Esophagus muscularis mucosa (tissue), 4 donors: ENCODE data around the gene SLC16A13. TPM values are rescaled to one million over a fixed set of nuclear protein-coding genes. Genes with fewer than 3 reads are reported as not detected.

Source experiments
- DNase-seq: peaks from one replicate; pipeline ENCODE4 v3.0.0-alpha.2; 2017; ENCODE audit errors: extremely low spot score
- H3K27ac ChIP-seq, 4 donors: fragments of 200-600 bp; sonication (generic); replicated peaks in 1 of 4; 1 replicate in 3 of 4; 2 replicates in 1 of 4; pipeline ENCODE4 v1.5.1; 2016 to 2019; ENCODE audit warnings: mild to moderate bottlenecking in 1 of 4
- H3K27me3 ChIP-seq, 4 donors: fragments of 200-600 bp; sonication (generic); one replicate each; pipeline versions ENCODE4 v1.5.1 to v1.6.0; 2016 to 2019
- H3K36me3 ChIP-seq, 4 donors: fragments of 200-600 bp; sonication (generic); one replicate each; pipeline ENCODE4 v1.5.1; 2016 to 2019
- H3K4me1 ChIP-seq, 4 donors: fragments of 200-600 bp; sonication (generic); one replicate each; pipeline ENCODE4 v1.5.1; 2016 to 2019
- H3K4me3 ChIP-seq, 4 donors: fragments of 200-600 bp; sonication (generic); 1 replicate in 2 of 4; 2 replicates in 2 of 4; pipeline ENCODE4 v1.5.1; 2016 to 2019; ENCODE audit warnings: mild to moderate bottlenecking in 4 of 4, moderate library complexity in 1 of 4
- H3K9me3 ChIP-seq, 4 donors: fragments of 200-600 bp; sonication (generic); 1 replicate in 3 of 4; 2 replicates in 1 of 4; pipeline ENCODE4 v1.5.1; 2016 to 2019
- CTCF ChIP-seq, 3 experiments: fragments of 200-600 bp in 2 of 3; fragments of 450-650 bp in 1 of 3; sonication (generic) in 2 of 3; IDR thresholded peaks; one replicate each; pipeline ENCODE4 v1.5.1; 2017 to 2019; ENCODE audit warnings: antibody characterized with exemption in 3 of 3, mild to moderate bottlenecking in 2 of 3, moderate library complexity in 1 of 3
- EP300 ChIP-seq: sonication (generic); formaldehyde crosslinking; IDR thresholded peaks from one replicate; pipeline ENCODE4 v1.6.1; 2017; ENCODE audit warnings: antibody characterized with exemption
- POLR2A ChIP-seq: fragments of 450-650 bp; IDR thresholded peaks from one replicate; pipeline ENCODE4 v1.6.1; 2017; ENCODE audit warnings: antibody characterized with exemption, moderate library complexity, mild to moderate bottlenecking, low read depth
- POLR2AphosphoS5 ChIP-seq, 2 donors: sonication (generic); formaldehyde crosslinking; IDR thresholded peaks; one replicate each; pipeline ENCODE4 v1.6.1; 2017; ENCODE audit warnings: antibody characterized with exemption in 2 of 2
- WGBS: methylation state at CpG from one replicate; pipeline ENCODE4 v1.1.5; 2018; 5-methylcytosine and 5-hydroxymethylcytosine counted together
- intact Hi-C: fragments of 100-400 bp; cut with DNase I; formaldehyde crosslinking; loops from one replicate; pipeline ENCODE4 v1.15.1; 2023
- total RNA-seq, 4 donors: library from RNA; depleted of rRNA; stranded (reverse); fragments of >200 nt; gene quantifications; one replicate each; pipeline versions ENCODE4 v1.1.0 to v1.2.1, GENCODE V29; 2016

Gene SLC16A13
- total RNA-seq, 4 donors from 2014 or later = 0.19 to 1.2 (median 0.65) TPM

- 82% methylated on average over 10 of the region's 29 CpGs for whole genome bisulfite sequencing
- H3K4me1 ChIP-seq = peaks cover 30 to 49% (median 34%) of the 10 kb centered on the region in 4 donors
- intact Hi-C loops = no loop called here
Observed at GRCh38 chr17:7026471-7027115, 9.2 kb upstream of the SLC16A13 start.

DNA sequence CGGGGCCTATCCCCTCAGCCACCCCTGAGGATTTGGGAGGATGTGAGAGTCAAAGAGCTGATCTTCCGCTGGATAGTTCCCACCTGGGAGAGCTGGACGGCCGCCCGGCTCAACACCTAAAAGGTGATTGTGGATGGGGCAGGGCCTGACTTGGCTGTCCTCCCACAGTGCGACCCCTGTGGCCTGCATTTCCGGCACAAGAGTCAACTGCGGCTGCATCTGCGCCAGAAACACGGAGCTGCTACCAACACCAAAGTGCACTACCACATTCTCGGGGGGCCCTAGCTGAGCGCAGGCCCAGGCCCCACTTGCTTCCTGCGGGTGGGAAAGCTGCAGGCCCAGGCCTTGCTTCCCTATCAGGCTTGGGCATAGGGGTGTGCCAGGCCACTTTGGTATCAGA, 8.5 kb upstream of the SLC16A13 start:
- Histone ChIP-seq H3K36me3 (peaks cover 0 to 27% (median 0%) of the 10 kb centered on the region in 4 donors), H3K4me3 (no peak overlapping the region), H3K27ac (peak overlapping the region in 2 of 4 donors; percentile 19 to 34), H3K4me1 (peaks cover 23 to 42% (median 27%) of the 10 kb centered on the region in 4 donors), H3K9me3 (no peaks in the 10 kb centered on the region), H3K27me3 (peaks cover 0 to 32% (median 10%) of the 10 kb centered on the region in 4 donors)
- 79% methylated on average over 5 of the region's 13 CpGs for WGBS
- TF ChIP-seq EP300 = no peak
- no peak for TF ChIP-seq CTCF (IDR thresholded peaks at IDR 0.05)
- no peak for TF ChIP-seq POLR2AphosphoS5 (IDR thresholded peaks at IDR 0.05)
- no peak for TF ChIP-seq POLR2A
- intact Hi-C loops = no loop called here
- DNase-seq = no peak

More at GRCh38 chr17:7026471-7027115, 9.2 kb upstream of the SLC16A13 start:
- Histone ChIP-seq H3K9me3 (no peaks in the 10 kb centered on the region), H3K27me3 (peaks cover 0 to 40% (median 14%) of the 10 kb centered on the region in 4 donors), H3K4me3 (no peak overlapping the region), H3K27ac (peak overlapping the region in 2 of 4 donors; percentile 18 to 19), H3K36me3 (peaks cover 0 to 25% (median 0%) of the 10 kb centered on the region in 4 donors)
- no peak for TF ChIP-seq POLR2A
- TF ChIP-seq EP300 = no peak
- no peak for TF ChIP-seq CTCF (IDR thresholded peaks at IDR 0.05)
- TF ChIP-seq POLR2AphosphoS5 (IDR thresholded peaks at IDR 0.05) = no peak
- DNase-seq = no peak

GRCh38 chr17:7029096-7029495, 6.7 kb upstream of the SLC16A13 start:
- WGBS = 72% methylated on average over 3 of the region's 3 CpGs

DNA sequence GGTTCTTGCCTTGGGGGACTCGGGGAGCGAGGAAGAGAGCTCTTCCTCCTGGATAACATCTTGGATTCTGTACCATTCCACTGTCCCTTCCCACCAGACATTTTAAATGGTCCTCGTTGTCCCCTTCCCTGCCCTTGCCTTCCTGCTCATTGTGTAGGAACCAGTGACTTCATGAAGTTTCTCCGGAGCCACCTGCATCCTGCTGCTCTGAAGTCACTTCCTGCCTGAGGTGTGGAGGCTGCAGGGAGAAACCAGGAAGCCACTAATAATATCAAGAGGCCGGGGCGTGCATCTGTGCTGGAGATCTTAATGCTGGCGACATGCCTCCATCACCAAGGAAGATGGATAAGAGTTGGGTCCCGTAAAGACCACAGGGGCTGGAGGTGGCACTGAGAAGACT, 6.2 kb upstream of the SLC16A13 start:
- intact Hi-C loops = no loop called here
- 61% methylated on average over 8 of the region's 8 CpGs for WGBS

More at GRCh38 chr17:7029096-7029495, 6.7 kb upstream of the SLC16A13 start:
- peak overlapping the region; percentile 10 to 54 (median 48) for H3K27ac ChIP-seq
- TF ChIP-seq POLR2A (no peak), CTCF (IDR thresholded peaks at IDR 0.05) (no peak), EP300 (no peak), POLR2AphosphoS5 (IDR thresholded peaks at IDR 0.05) (no peak)
- intact Hi-C loops = no loop called here
- no peak for DNase-seq
- peaks cover 0 to 27% (median 0%) of the 10 kb centered on the region in 4 donors for H3K36me3 ChIP-seq
- peaks cover 8 to 24% (median 15%) of the 10 kb centered on the region in 4 donors for H3K4me1 ChIP-seq
- H3K9me3 ChIP-seq = no peaks in the 10 kb centered on the region
- H3K27me3 ChIP-seq = peaks cover 0 to 14% (median 0%) of the 10 kb centered on the region in 4 donors
- H3K4me3 ChIP-seq = no peak overlapping the region

GRCh38 chr17:7034955-7035590, 742 bp upstream of the SLC16A13 start:
- Histone ChIP-seq H3K4me3 (peak overlapping the region; percentile 52 to 63 (median 59)), H3K9me3 (no peaks in the 10 kb centered on the region), H3K4me1 (peaks cover 13 to 23% (median 21%) of the 10 kb centered on the region in 4 donors), H3K27me3 (peaks cover 0 to 13% (median 0%) of the 10 kb centered on the region in 4 donors), H3K36me3 (peaks cover 0 to 8% (median 0%) of the 10 kb centered on the region in 4 donors), H3K27ac (peak overlapping the region; percentile 72 to 82 (median 77))
- intact Hi-C loops = no loop called here
- no peak for DNase-seq
- WGBS = 18% methylated on average over 7 of the region's 7 CpGs
- TF ChIP-seq CTCF (IDR thresholded peaks at IDR 0.05) = no peak
- no peak for TF ChIP-seq EP300
- no peak for TF ChIP-seq POLR2AphosphoS5 (IDR thresholded peaks at IDR 0.05)
- TF ChIP-seq POLR2A = no peak

More for the DNA sequence above, 6.2 kb upstream of the SLC16A13 start:
- no peak for DNase-seq
- Histone ChIP-seq H3K27me3 (peaks cover 0 to 14% (median 0%) of the 10 kb centered on the region in 4 donors), H3K9me3 (no peaks in the 10 kb centered on the region), H3K4me3 (no peak overlapping the region), H3K4me1 (peaks cover 5 to 22% (median 15%) of the 10 kb centered on the region in 4 donors), H3K36me3 (peaks cover 0 to 25% (median 0%) of the 10 kb centered on the region in 4 donors), H3K27ac (peak overlapping the region; percentile 10 to 54 (median 48))
- TF ChIP-seq EP300 (no peak), POLR2AphosphoS5 (IDR thresholded peaks at IDR 0.05) (peak; percentile 56 to 81)
